GM12872 (cell line): Measurements from ENCODE around the gene DMD.

Experiments used
- TF ChIP-seq, protein P1 (sequence below): IDR thresholded peaks from 3 replicates; pipeline ENCODE4 v1.5.1; 2011; ENCODE audit warnings: low read depth, mild to moderate bottlenecking, low read length, moderate library complexity; ENCODE audit not compliant: insufficient read depth

DMD gene

GRCh38 chrX:33149085-33149484 lies 62.3 kb downstream of the DMD start:
- TF ChIP-seq, protein P1, sequence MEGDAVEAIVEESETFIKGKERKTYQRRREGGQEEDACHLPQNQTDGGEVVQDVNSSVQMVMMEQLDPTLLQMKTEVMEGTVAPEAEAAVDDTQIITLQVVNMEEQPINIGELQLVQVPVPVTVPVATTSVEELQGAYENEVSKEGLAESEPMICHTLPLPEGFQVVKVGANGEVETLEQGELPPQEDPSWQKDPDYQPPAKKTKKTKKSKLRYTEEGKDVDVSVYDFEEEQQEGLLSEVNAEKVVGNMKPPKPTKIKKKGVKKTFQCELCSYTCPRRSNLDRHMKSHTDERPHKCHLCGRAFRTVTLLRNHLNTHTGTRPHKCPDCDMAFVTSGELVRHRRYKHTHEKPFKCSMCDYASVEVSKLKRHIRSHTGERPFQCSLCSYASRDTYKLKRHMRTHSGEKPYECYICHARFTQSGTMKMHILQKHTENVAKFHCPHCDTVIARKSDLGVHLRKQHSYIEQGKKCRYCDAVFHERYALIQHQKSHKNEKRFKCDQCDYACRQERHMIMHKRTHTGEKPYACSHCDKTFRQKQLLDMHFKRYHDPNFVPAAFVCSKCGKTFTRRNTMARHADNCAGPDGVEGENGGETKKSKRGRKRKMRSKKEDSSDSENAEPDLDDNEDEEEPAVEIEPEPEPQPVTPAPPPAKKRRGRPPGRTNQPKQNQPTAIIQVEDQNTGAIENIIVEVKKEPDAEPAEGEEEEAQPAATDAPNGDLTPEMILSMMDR = no peak

DNA sequence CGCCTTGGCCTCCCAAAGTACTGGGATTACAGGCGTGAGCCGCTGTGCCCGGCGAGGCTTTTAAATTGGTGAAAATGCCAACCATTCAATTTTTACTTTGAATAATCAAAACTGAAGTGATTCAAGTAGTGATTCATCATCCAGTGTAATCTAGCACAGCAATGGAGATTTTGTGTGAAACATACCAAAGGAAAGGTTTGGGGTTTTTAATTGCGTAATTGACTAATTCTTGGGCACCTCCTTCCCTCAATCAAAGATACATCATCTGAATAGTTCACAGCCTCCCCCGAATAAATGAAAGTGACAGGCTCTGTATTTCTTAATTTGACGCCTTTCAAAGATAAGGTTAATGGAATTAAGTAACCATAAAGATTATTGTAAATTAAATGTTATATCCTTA lies 69.0 kb downstream of the DMD start:
- TF ChIP-seq, protein P1 = no peak

GRCh38 chrX:33138677-33139249 lies 72.6 kb downstream of the DMD start:
- TF ChIP-seq, protein P1 = no peak

- TF ChIP-seq, protein P1 = no peak
Observed at GRCh38 chrX:33134164-33134563, 77.2 kb downstream of the DMD start.

DNA sequence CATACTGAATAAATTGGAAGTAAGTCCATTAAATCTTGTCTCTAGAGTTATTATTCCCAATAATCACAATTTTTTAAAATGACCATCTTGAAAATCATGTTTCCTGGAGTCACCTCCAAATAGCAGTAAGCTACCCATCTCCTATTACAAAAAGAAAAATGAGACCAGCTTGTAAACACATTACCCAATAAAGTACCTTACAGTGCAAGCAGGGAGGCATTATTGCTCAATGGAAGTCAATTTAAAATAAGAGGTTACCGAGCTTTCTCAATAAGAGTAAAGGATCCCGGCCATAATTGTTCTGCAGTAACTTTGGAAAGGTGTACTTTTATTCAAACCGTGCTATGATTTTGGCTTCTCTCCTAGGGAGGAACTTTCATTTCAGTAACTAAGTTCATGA lies 78.0 kb downstream of the DMD start:
- TF ChIP-seq, protein P1 = no peak

DNA sequence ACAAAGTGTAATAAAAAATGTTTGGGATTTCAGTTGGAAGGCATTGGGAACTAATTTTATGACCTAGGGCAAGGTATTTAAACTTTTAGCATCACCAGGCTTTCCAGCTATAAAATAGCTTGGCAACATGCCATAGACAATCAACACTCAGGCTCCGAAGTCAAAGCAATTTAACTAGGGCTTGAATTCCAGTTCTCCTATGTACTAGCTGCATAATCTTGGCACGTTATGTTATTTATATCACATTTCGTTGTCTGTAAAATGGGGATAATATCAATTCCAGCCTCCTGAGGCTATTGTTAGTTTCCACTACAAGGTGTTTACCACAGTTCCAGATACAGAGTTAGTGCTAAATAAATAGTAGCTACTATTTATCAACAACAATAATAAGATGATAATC lies 78.8 kb downstream of the DMD start:
- TF ChIP-seq, protein P1 = no peak

DNA sequence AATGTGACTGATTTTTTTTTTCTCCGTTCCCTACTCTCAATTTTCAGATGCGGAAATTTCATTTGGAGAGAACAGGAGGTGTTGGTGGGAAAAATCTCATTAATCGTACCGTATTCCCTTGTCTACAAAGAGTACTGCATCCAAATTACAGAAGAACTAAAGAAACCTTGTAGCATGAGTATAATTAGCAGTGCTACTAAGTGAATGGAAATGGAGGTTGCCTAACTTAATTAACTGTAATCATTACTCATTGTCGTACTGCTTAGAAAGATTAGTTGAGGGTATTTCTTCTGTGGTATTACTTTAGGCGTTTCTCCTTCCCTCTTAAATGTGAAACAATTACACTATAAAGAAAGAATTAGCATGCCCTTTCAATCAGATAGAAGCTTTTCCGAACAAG lies 81.7 kb downstream of the DMD start:
- TF ChIP-seq, protein P1 = no peak
